Stimulated activated CD4-positive, alpha-beta T cell treated with anti-CD3 and anti-CD28 coated beads, Interleukin-12 subunit alpha, Interleukin-12 subunit beta, amount 100 ng/mL, for 24 hours (primary cell): ENCODE data around the gene CAMKMT.

Experiments
- DNase-seq, 2 experiments: peaks; one replicate each; pipeline ENCODE4 v3.0.0-alpha.2; 2020; ENCODE audit warnings: low read depth in 2 of 2

Gene CAMKMT

DNA sequence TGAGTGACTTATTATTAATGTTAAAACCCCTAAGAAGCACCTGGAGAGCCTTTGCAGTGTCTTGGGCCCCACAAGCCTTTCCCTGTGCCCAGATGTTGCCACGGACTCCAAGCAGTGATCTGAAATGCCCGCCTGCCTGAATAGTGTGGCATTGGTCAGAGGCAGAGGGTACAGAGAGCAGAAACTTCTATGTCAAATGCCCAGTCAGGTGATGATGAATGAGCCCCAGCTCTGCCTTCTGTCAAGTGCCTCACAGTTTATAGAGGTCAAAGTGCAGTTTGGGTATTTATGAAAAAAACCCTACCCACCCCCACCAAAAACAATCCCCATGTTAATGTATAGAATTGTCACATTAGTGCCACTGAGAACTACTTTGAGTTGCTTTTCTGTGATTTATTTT lies 409.8 kb downstream of the CAMKMT start:
- no peak for DNase-seq

- DNase-seq, result no peak
Measured at GRCh38 chr2:44772131-44772530, 410.4 kb downstream of the CAMKMT start.

- no peak for DNase-seq
Measured at GRCh38 chr2:44772669-44773378, 411.1 kb downstream of the CAMKMT start.

- DNase-seq, result no peak
Measured at GRCh38 chr2:44774826-44775492, 413.2 kb downstream of the CAMKMT start.

DNA sequence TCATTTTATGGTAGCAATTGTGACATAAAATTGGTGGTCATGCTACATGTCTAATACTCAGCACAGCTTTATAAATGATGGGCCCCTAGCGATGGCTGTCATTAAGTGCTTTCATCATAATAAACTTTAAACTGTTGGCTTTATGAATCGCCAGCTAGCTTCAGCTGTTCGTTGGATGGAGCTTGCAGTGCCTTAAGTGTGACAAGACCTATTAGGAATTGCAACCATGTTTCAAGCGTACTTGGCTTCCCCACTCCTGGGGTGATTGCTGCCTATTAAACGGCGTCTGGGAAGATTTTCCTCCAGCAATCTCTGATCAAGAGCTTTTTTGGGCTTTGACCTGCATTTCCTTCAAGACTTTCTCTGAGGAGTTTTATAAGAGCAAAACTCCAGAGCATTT lies 415.3 kb downstream of the CAMKMT start:
- no peak for DNase-seq

DNA sequence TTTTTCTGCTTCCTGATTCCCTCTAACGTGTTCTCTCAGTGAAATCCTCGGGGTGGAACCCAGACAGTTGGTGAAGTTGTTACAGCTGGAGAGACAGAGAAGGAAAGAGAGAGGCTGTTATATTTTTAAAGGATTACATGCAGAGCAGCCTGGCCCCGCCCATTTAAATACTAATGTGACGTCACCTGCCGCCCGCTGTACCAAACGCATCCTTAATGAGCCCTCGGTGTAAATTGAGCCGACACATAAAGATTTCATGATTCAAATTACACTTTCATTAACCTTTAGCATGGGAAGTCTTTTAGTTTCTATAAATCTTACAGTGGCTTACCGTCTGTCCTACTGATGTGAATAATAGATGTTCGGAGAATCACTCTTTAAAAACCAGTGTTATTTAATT lies 415.8 kb downstream of the CAMKMT start:
- DNase-seq, result no peak

DNA sequence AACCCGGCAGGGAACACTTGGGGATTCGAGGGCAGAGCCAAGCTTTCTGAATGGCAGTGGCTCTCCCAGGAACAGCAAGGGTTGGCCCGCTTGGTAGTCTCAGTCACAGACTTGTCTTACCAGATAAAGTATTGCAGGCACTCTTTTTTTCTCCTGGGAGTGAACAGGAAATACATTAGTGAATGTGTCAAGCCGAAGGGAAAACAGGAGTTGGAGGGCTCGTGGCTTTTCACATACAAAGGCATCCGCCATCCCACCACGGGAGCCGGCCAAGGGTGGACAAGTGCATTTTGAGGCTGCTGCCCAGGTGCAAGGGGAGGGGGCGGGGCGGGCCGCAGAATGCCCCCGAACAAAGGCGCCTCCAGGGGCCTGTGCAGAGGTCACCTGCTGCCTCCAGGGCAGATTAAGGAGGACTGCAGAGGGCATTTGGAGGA lies 416.5 kb downstream of the CAMKMT start:
- DNase-seq, result no peak

DNA sequence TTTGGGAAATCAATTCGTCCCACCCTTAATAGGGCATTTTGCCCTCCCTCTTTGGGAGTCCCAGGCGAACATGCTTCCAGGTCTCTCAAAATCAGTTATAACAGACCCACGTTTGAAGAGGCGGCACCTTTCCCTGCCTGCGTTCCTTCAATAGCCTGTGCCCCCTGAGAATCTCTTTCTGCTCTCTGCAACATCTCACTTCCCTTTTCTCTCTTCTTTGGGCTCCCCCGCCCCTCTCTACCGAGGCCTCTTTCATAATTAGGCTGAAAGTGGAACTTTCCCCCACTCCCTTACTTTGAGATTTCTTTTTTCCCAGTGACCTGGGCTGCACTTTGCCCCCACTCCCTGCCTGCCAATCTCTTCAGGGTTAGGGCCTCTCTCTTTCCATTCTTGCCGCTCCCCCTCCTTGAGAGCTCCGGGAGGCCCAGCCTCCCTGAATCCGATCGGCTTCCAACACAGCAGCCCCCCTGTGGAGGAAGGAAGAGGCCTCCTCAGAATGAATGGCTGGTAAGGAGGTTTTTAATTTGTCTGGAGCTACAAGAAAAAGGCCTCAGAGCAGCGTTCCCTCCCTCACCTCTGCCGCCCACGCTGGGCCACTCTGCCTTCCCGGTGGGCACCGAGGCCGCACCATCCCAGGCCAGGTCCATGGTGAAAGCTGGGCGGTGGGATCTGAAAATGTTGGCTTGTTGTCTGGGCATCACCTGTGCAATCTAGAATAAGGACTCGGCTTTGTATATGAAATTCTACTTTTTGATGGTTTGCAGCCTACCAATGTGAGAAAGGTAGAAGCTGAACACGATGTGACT lies 417.1 kb downstream of the CAMKMT start:
- DNase-seq, result no peak

GRCh38 chr2:44779793-44780192 lies 418.0 kb downstream of the CAMKMT start:
- DNase-seq, result no peak

GRCh38 chr2:44780406-44780805 lies 418.7 kb downstream of the CAMKMT start:
- DNase-seq, result no peak

- no peak for DNase-seq
Measured at GRCh38 chr2:44785433-44785832, 423.7 kb downstream of the CAMKMT start.

DNA sequence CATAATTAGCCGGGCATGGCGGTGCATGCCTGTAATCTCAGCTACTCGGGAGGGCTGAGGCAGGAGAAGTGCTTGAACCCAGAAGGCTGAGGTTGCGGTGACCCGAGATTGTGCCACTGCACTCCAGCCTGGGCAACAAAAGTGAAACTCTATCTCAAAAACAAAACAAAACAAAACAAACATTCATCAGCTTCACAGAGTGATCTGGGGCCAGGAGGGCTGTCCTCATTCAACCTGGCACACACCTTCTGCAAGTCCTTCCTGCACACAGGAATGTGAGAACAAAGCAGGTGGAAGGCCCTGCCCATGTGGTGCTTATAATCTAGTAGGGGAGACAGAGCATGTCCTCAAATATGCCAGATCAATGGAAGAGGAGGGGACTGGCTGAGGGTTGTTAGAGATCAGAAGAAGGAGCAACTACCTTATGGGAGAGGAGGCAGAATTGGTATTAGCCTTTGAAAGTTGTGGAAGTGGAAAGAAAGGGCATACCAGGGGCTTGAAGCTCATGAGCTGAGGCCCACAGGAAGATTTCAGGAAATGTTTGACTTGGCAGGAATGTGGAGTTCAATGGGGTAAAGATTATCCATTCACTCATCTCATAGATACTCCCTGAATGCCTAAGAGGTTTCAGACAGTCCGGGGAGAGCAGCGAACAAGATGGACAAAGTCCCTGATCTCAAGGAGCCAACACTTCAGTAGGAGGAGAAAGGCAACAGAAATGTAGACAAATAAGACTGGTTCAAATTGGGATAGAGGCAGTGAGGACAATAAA lies 424.5 kb downstream of the CAMKMT start:
- no peak for DNase-seq

- DNase-seq, result no peak
Measured at GRCh38 chr2:44786817-44787214, 425.1 kb downstream of the CAMKMT start.

GRCh38 chr2:44787663-44788062 lies 425.9 kb downstream of the CAMKMT start:
- DNase-seq, result no peak

GRCh38 chr2:44789446-44789845 lies 427.7 kb downstream of the CAMKMT start:
- no peak for DNase-seq

GRCh38 chr2:44789971-44790721 lies 428.4 kb downstream of the CAMKMT start:
- no peak for DNase-seq

GRCh38 chr2:44793322-44793870 lies 431.6 kb downstream of the CAMKMT start:
- no peak for DNase-seq

GRCh38 chr2:44796771-44797170 lies 435.0 kb downstream of the CAMKMT start:
- DNase-seq, result no peak

GRCh38 chr2:44798139-44798659 lies 436.5 kb downstream of the CAMKMT start:
- DNase-seq, result no peak

DNA sequence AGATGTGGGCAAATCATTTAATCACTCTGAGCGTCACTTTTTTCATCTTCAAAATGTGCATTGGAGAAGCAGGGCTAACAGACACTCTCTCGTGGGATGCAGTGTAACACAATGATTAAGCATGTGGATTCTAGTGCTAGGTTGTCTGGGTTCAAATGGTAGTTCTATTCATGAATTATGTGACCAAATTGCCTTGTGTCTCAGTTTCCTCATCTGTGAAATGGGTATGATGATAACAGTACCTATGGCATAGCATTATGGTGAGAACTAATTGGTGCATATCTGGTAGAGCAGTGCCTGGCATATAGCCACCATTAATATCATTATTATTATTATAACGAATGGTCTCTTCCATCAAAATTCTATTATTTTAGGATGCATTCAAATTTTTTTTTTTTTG lies 437.4 kb downstream of the CAMKMT start:
- DNase-seq, result no peak

DNA sequence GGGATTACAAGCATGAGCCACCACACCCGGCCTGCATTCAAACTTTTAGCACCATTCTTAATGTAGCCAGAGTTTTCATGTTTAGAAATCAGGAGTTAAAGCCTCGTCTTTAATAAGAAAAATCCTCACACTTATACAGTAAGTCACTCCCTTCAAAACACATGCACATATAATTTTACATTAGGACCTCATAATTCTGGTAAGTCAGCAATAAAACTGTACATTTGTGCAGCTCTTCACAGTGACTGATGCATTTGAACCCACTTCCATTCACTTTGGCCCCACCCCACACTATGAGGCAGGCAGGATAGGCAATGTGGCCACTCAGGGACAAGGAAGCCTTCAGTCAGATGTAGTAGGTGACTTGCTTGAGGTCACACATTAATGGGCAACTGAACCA lies 438.0 kb downstream of the CAMKMT start:
- no peak for DNase-seq
